C1 segment of cervical spinal cord (tissue), 14 donors: ENCODE results near the gene CCDC66.
"Not testable (repeated sequence)": the region's sequence is repeated elsewhere in the genome, so short reads cannot be mapped to it uniquely, and the experiment has no call there.

Source experiments
- DNase-seq, 14 donors: peaks; one replicate each; lab custom pipeline; 2025; lab: John Stamatoyannopoulos, UW

CCDC66 gene

GRCh38 chr3:56556908-56557830, at the start of gene CCDC66:
TSS of gene CCDC66 (plus strand) at chr3:56557175. CDS start at chr3:56557243, 68 bp downstream.
- DNase-seq: peak; percentile 51 to 92 (median 84)

- DNase-seq: no peak
Observed at GRCh38 chr3:56519641-56520040, 37.3 kb upstream of the CCDC66 start.

DNA sequence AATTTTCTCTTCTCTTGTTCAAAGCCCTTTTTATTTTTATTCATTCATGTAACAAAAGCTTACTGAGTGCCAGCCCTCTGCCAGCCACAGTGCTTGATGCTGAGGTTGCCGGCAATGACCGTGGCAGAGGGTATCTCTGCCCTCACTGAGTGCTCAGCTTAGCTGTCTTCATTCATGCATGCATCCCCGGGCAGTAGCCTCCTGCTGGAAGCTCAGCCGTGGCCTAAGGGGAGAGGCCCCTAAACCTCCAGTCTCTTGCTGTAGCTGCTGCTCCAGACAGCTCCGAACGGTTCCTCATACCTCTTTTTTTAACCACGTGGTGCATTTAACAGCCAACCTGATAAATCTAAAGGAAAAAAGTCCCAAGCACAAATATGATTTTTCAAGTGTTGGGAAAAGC, 34.6 kb upstream of the CCDC66 start:
- no peak for DNase-seq

- DNase-seq: no peak
Observed at GRCh38 chr3:56525291-56525690, 31.7 kb upstream of the CCDC66 start.

DNA sequence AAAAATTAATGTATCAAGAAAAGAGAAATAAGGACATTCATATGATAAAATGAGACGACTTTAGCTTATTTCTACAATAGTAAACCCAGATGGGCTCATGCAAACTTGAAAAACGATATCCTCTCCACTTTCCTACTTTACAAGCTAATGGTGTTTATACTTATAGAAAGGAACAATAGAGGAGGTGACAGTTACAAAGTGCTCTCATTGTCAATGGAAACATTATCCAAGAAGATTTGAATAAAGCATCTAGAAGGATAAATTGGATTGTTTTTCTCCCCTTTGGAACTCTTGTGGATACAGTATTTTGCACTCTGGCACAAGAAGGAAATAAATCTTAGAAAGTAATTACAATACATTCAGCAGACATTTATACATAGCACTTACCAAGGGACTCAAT, 20.2 kb upstream of the CCDC66 start:
- no peak for DNase-seq

DNA sequence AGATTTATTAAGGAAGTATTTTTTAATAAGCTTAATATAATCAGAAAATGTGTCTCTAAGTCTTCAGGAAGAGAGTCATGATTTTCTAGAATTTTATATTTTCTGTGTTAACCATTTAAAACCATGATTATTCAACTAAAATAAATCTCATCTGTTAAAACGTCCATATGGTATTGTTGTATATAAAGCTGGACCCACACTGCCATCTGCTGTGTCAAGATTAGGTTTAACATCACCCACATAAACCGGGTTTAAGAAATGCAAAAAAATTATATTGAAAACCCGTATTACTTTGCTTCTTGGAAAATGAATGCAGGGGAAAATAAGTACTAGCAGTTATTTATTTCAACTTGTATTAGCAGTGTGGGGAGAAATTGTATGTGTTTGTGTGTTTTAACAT, 9.5 kb upstream of the CCDC66 start:
- no peak for DNase-seq

GRCh38 chr3:56557831-56558170, 826 bp downstream of the CCDC66 start:
- DNase-seq: no peak

DNA sequence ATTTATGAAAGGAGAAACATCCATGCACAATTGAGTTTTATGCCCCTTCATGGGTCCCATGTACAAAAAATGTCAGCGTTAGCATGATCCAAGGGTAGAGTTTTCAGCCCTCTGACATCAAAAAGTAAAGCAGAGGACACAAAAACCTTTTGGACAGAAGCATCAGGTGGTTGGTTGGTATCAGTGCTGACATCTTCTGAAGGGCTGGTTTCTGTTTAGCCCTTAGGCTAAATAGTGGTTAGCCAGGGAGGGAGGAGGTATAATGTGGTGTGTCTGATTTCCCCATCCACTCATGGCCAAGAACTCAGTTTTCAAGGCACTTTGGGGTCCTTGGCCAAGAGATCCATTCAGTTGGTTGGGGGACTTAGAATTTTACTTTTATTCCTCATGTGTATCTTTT, 16.5 kb downstream of the CCDC66 start:
- DNase-seq: no peak

- DNase-seq: not testable (repeated sequence)
Observed at GRCh38 chr3:56581941-56582340, 25.0 kb downstream of the CCDC66 start.

- DNase-seq: not testable (repeated sequence)
Observed at GRCh38 chr3:56584275-56584674, 27.3 kb downstream of the CCDC66 start.

DNA sequence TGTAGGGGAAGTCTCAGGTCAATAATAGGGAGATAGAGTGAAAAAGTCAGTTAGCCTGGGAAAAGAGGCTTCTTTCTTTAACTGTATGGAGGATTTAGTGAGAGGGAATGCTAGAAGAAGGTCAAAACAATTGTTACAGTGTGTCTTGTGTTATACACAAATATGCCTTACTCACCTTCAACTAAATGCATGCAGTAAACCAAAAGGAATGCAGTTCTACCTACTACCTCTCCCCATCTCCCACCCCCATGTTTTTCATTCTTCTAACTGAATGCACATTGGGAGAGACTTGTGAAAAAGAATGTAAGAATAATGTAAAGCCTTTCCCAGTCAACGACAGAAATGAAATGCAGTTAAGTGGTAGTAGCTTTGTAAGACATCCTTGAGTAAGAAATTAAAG, 33.8 kb downstream of the CCDC66 start:
- DNase-seq: no peak

DNA sequence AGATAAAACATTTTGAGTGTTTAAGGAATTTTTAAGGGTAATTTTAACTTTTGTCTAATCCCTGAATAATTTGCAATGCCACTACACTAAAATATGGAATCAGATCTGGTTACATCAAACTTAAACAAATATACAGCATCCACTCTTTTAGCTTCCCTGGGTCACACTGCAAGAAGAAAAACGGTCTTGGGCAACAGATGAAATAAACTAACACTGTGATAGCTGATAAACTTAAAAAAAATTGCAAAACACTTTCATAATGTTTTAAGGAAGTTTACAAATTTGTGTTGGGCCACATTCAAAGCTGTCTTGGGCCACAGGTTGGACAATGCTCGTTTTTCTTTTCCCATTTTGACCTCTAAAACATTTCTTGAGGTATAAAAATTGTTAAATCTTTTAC, 34.3 kb downstream of the CCDC66 start:
- DNase-seq: no peak

DNA sequence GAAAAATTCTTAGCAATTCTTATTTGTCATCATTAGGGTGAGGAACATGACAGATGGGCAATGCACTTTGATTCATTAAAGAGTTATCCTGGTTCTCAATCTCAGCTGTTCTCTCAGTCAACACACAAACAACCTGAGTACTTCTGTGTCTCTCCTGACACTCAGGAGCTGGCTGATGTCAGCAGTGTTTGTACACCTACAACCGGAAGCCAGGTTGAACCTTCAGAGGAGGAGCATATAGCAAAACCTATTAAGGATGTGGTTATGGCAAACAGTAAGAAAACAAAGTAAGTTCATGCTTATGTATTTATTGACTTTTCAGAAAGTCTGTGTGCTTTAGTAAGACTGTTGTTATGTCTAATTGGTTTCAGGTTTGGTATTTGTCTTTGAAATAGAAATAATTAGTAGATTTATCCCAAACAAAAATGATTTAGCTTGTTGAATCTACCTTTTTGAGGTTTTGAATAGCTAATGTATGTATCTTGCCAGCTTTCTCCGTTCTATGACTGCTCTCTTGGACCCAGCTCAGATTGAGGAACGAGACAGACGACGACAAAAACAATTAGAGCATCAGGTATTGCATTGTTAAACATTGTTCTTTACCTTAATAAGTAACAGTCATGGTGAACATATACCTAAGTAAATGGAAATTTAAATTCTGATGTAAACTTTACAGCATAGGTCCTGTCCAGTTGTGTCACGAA, 36.6 kb downstream of the CCDC66 start:
- no peak for DNase-seq

GRCh38 chr3:56595975-56596840, 39.2 kb downstream of the CCDC66 start:
- DNase-seq: no peak

GRCh38 chr3:56608479-56608878, 51.5 kb downstream of the CCDC66 start:
- DNase-seq: not testable (repeated sequence)

- no peak for DNase-seq
Observed at GRCh38 chr3:56610669-56611335, 53.8 kb downstream of the CCDC66 start.

DNA sequence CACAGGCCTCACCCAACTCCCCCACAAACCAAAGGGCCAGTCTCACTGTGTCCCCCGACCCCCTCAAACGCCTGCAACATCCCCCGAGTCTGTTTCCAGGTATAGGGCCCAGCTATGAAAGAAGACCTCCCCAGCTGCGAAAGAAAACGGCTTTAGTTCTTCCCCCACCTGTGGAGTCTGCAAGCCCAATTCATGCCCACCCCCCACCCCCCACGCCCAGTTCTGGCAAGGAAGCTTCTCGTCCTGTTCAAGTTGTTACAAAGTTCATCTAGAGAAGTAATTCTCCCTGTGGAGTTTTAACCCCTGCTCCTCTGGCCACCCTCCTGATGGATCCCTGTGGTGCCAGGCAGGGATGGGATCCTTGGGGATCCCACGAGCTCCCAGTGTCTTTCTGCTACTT, 54.4 kb downstream of the CCDC66 start:
- no peak for DNase-seq

- DNase-seq: no peak
Observed at GRCh38 chr3:56612146-56612545, 55.2 kb downstream of the CCDC66 start.

DNA sequence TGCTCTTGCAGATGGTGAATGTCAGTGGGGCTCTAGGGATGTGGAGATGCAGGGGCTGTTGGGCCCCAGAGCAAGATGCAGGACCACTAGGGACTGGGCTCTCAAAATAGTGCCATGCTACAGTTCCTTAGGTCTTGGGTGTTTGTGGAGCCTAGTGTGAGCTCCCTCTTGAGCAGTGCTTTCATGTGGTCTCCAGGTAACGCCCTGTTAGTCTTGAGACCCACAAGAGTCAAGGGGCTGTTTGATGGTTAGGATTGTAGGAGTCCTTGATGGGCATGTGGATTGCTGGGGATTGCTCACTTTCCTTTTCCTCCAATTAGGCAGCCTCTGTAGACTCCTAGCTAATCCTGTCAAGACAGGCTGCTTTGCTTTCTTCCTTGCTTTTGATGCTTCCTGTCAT, 56.0 kb downstream of the CCDC66 start:
- no peak for DNase-seq

DNA sequence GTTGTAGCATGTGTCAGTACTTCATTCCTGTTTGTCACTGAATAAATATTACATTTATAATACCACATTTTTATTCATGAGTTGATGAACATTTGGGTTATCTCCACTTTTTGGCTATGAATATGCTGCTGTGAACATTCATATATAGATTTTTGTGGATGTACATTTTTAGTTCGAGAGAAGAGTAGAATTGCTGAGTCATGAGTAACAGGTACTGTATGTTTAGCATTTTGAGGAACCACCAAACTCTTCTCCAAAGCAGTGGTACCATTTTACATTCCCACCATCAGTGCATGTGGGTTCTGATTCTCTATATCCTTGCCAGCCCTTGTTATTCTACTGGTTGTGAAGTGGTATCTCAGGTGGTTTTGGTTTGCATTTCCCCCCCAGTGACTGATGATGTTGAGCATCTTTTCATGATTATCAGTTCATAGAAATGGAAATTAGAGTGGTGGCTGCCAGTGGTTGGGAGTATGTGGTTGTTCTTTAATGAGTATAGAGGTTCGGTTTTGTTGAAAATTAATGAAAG, 59.6 kb downstream of the CCDC66 start:
- no peak for DNase-seq

DNA sequence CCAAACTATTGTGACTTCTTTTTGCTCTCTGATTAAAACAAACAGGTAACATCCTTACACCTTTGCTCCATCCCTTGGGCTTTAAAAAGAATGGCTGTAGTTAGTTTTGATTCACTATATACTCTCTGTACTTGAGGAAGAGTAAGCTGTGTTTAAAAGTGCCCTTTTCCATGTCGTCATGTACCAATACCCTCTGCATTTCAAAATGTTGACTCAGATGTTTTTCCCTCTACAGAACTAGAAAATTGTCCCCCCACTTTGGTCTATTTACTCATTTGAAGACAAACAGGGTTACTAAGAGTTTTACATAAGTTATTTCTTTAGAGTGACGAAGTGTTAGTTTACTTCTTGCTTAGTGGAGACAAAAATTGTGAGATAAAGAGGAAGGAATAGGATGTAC, 63.4 kb downstream of the CCDC66 start:
- DNase-seq: no peak
